HAP-1 (cell line): Measurements from ENCODE around the gene SPARC.
A peak's percentile ranks its signal among the peaks of the same experiment; 100 is the strongest.
"Not testable (repeated sequence)": the region's sequence is repeated elsewhere in the genome, so short reads cannot be mapped to it uniquely, and the experiment has no call there.

Experiments used
- DNase-seq, 2 experiments: peaks; one replicate each; pipeline ENCODE4 v3.0.0-alpha.2; 2016 to 2020; ENCODE audit warnings: low spot score in 2 of 2
- H3K27me3 ChIP-seq: fragments of 250-450 bp; sonication (Bioruptor Pico); 2 replicates; pipeline ENCODE4 v1.5.1; 2020; ENCODE audit warnings: low read depth, mild to moderate bottlenecking, moderate library complexity
- H3K36me3 ChIP-seq: fragments of 250-450 bp; sonication (Bioruptor Pico); replicated peaks from 2 replicates; pipeline ENCODE4 v1.5.1; 2020; ENCODE audit warnings: mild to moderate bottlenecking
- H3K4me1 ChIP-seq: fragments of 250-450 bp; sonication (Bioruptor Pico); 2 replicates; pipeline ENCODE4 v1.5.1; 2020; ENCODE audit warnings: mild to moderate bottlenecking
- H3K4me3 ChIP-seq: fragments of 250-450 bp; sonication (Bioruptor Pico); 2 replicates; pipeline ENCODE4 v1.5.1; 2020; ENCODE audit warnings: mild to moderate bottlenecking, moderate library complexity
- H3K9me3 ChIP-seq: fragments of 250-450 bp; sonication (Bioruptor Pico); 2 replicates; pipeline ENCODE4 v1.5.1; 2020; ENCODE audit warnings: mild to moderate bottlenecking, moderate library complexity
- in situ Hi-C: fragments of 300-500 bp; cut with MboI; formaldehyde crosslinking; loops from 3 replicates; pipeline ENCODE4 v1.14.3; 2020; ENCODE audit warnings: low sequenced_read_pairs, inconsistent platforms, mixed read lengths

Gene SPARC

GRCh38 chr5:151686674-151687407 is at the start of gene SPARC:
TSS of gene SPARC (minus strand) at chr5:151686915. CDS start at chr5:151676188, 10,727 bp downstream.
- peak; percentile 81 to 84 for DNase-seq
- Histone ChIP-seq H3K36me3 (no peaks in the 10 kb centered on the region), H3K27me3 (no peaks in the 10 kb centered on the region), H3K9me3 (no peaks in the 10 kb centered on the region), H3K4me1 (peaks cover 31% of the 10 kb centered on the region), H3K4me3 (peak within 1 kb of the TSS; percentile 48)
- in situ Hi-C loops, result no loop called here

- in situ Hi-C loops, result no loop called here
- no peaks in the 10 kb centered on the region for H3K4me1 ChIP-seq
- DNase-seq, result no peak
- no peaks in the 10 kb centered on the region for H3K36me3 ChIP-seq
- H3K27me3 ChIP-seq, result no peaks in the 10 kb centered on the region
- no peak overlapping the region for H3K4me3 ChIP-seq
- H3K9me3 ChIP-seq, result no peaks in the 10 kb centered on the region
Measured at GRCh38 chr5:151735646-151736045, 48.9 kb upstream of the SPARC start.

- H3K4me3 ChIP-seq, result no peak overlapping the region
- H3K27me3 ChIP-seq, result no peaks in the 10 kb centered on the region
- DNase-seq, result no peak
- no peaks in the 10 kb centered on the region for H3K36me3 ChIP-seq
- no peaks in the 10 kb centered on the region for H3K9me3 ChIP-seq
- H3K4me1 ChIP-seq, result no peaks in the 10 kb centered on the region
- in situ Hi-C loops, result no loop called here
Measured at GRCh38 chr5:151734064-151734408, 47.3 kb upstream of the SPARC start.

GRCh38 chr5:151733358-151734063 is 46.8 kb upstream of the SPARC start:
- Histone ChIP-seq H3K9me3 (no peaks in the 10 kb centered on the region), H3K36me3 (no peaks in the 10 kb centered on the region), H3K27me3 (no peaks in the 10 kb centered on the region), H3K4me1 (no peaks in the 10 kb centered on the region), H3K4me3 (no peak overlapping the region)
- DNase-seq, result no peak
- in situ Hi-C loops, result no loop called here

- in situ Hi-C loops, result no loop called here
- DNase-seq, result no peak
- H3K4me3 ChIP-seq, result no peak overlapping the region
Measured at GRCh38 chr5:151730381-151730780, 43.7 kb upstream of the SPARC start.

GRCh38 chr5:151729597-151729996 is 42.9 kb upstream of the SPARC start:
- H3K36me3 ChIP-seq, H3K4me3 ChIP-seq, H3K9me3 ChIP-seq, in situ Hi-C loops, H3K4me1 ChIP-seq, DNase-seq, H3K27me3 ChIP-seq: not testable (repeated sequence)

More at GRCh38 chr5:151730381-151730780, 43.7 kb upstream of the SPARC start:
- H3K36me3 ChIP-seq, result no peaks in the 10 kb centered on the region
- no peaks in the 10 kb centered on the region for H3K9me3 ChIP-seq
- H3K4me1 ChIP-seq, result no peaks in the 10 kb centered on the region
- no peaks in the 10 kb centered on the region for H3K27me3 ChIP-seq

GRCh38 chr5:151724360-151724759 is 37.6 kb upstream of the SPARC start:
- Histone ChIP-seq H3K4me1 (no peaks in the 10 kb centered on the region), H3K4me3 (no peak overlapping the region), H3K9me3 (no peaks in the 10 kb centered on the region), H3K27me3 (no peaks in the 10 kb centered on the region), H3K36me3 (no peaks in the 10 kb centered on the region)
- in situ Hi-C loops, result no loop called here
- DNase-seq, result no peak

- DNase-seq, result no peak
- Histone ChIP-seq H3K4me3 (no peak overlapping the region), H3K36me3 (no peaks in the 10 kb centered on the region), H3K9me3 (no peaks in the 10 kb centered on the region), H3K4me1 (no peaks in the 10 kb centered on the region), H3K27me3 (no peaks in the 10 kb centered on the region)
- in situ Hi-C loops, result no loop called here
Measured at GRCh38 chr5:151722546-151722945, 35.8 kb upstream of the SPARC start.

GRCh38 chr5:151721812-151722391 is 35.2 kb upstream of the SPARC start:
- Histone ChIP-seq H3K4me3 (no peak overlapping the region), H3K27me3 (no peaks in the 10 kb centered on the region), H3K4me1 (no peaks in the 10 kb centered on the region), H3K9me3 (no peaks in the 10 kb centered on the region), H3K36me3 (no peaks in the 10 kb centered on the region)
- in situ Hi-C loops, result no loop called here
- no peak for DNase-seq

- Histone ChIP-seq H3K4me1 (no peaks in the 10 kb centered on the region), H3K36me3 (no peaks in the 10 kb centered on the region), H3K9me3 (no peaks in the 10 kb centered on the region), H3K27me3 (no peaks in the 10 kb centered on the region), H3K4me3 (no peak overlapping the region)
- in situ Hi-C loops, result no loop called here
- no peak for DNase-seq
Measured at GRCh38 chr5:151721087-151721646, 34.5 kb upstream of the SPARC start.

GRCh38 chr5:151720215-151720614 is 33.5 kb upstream of the SPARC start:
- Histone ChIP-seq H3K36me3 (no peaks in the 10 kb centered on the region), H3K4me3 (no peak overlapping the region), H3K9me3 (no peaks in the 10 kb centered on the region), H3K27me3 (no peaks in the 10 kb centered on the region), H3K4me1 (no peaks in the 10 kb centered on the region)
- no peak for DNase-seq
- in situ Hi-C loops, result no loop called here

- in situ Hi-C loops, result no loop called here
Measured at GRCh38 chr5:151719228-151720000, 32.7 kb upstream of the SPARC start.

GRCh38 chr5:151718646-151719045 is 31.9 kb upstream of the SPARC start:
- in situ Hi-C loops, result no loop called here
- Histone ChIP-seq H3K9me3 (no peaks in the 10 kb centered on the region), H3K27me3 (no peaks in the 10 kb centered on the region), H3K36me3 (no peaks in the 10 kb centered on the region), H3K4me1 (no peaks in the 10 kb centered on the region), H3K4me3 (no peak overlapping the region)
- no peak for DNase-seq

More at GRCh38 chr5:151719228-151720000, 32.7 kb upstream of the SPARC start:
- H3K4me1 ChIP-seq, result no peaks in the 10 kb centered on the region
- no peak overlapping the region for H3K4me3 ChIP-seq
- no peaks in the 10 kb centered on the region for H3K9me3 ChIP-seq
- H3K27me3 ChIP-seq, result no peaks in the 10 kb centered on the region
- H3K36me3 ChIP-seq, result no peaks in the 10 kb centered on the region
- DNase-seq, result peak in 1 of 2 experiments; percentile 72
